WI38 (cell line): ENCODE data around the gene ACBD4.

Experiments
- H3K4me3 ChIP-seq: 2 replicates; pipeline ENCODE4 v1.5.1; 2011; ENCODE audit warnings: low read depth, mild to moderate bottlenecking, control low read depth, low read length
- CTCF ChIP-seq: IDR thresholded peaks from 2 replicates; pipeline ENCODE4 v1.5.1; 2012; ENCODE audit warnings: low read depth, mild to moderate bottlenecking, control low read depth, low read length

Gene ACBD4

GRCh38 chr17:45150911-45151809 is 15.7 kb downstream of the ACBD4 start:
- TF ChIP-seq CTCF = no peak
- peak overlapping the region; percentile 86 for H3K4me3 ChIP-seq

GRCh38 chr17:45155029-45155428 is 19.5 kb downstream of the ACBD4 start:
- H3K4me3 ChIP-seq = no peak overlapping the region
- TF ChIP-seq CTCF = no peak

- H3K4me3 ChIP-seq = no peak overlapping the region
- TF ChIP-seq CTCF = no peak
Measured at GRCh38 chr17:45155483-45155882, 20.0 kb downstream of the ACBD4 start.

GRCh38 chr17:45156242-45156641 is 20.8 kb downstream of the ACBD4 start:
- H3K4me3 ChIP-seq = no peak overlapping the region
- TF ChIP-seq CTCF = no peak

- no peak for TF ChIP-seq CTCF
- H3K4me3 ChIP-seq = peak overlapping the region; percentile 78
Measured at GRCh38 chr17:45160447-45161287, 25.2 kb downstream of the ACBD4 start.

GRCh38 chr17:45161288-45162024 is 26.0 kb downstream of the ACBD4 start, which contains the start of gene HEXIM2:
HEXIM2 (plus strand) TSS chr17:45161875; CDS start chr17:45162794, 919 bp downstream.
- peak within 1 kb of the TSS; percentile 78 for H3K4me3 ChIP-seq

More at GRCh38 chr17:45161288-45162024, 26.0 kb downstream of the ACBD4 start, which contains the start of gene HEXIM2:
- no peak for TF ChIP-seq CTCF
